ENCODE data around the gene FBXO2. TPM values are rescaled to one million over a fixed set of nuclear protein-coding genes. Genes with fewer than 3 reads are reported as not detected.

FBXO2 gene
- total RNA-seq, 1 donor, result 4.3 TPM

GRCh38 chr1:11634365-11635192 is 19.6 kb downstream of the FBXO2 start:
- no peak for TF ChIP-seq CTCF (IDR thresholded peaks at IDR 0.05; ENCODE audit: insufficient read depth, low read depth, low read length)
- H3K4me3 ChIP-seq (ENCODE audit: low read depth, low read length), result no peak overlapping the region
- no peak for DNase-seq (ENCODE audit: low read depth)

GRCh38 chr1:11629184-11630016 is 24.8 kb downstream of the FBXO2 start:
- no peak for TF ChIP-seq CTCF (IDR thresholded peaks at IDR 0.05; ENCODE audit: insufficient read depth, low read depth, low read length)
- no peak for DNase-seq (ENCODE audit: low read depth)
- no peak overlapping the region for H3K4me3 ChIP-seq (ENCODE audit: low read depth, low read length)

GRCh38 chr1:11628767-11629166 is 25.5 kb downstream of the FBXO2 start:
- no peak for DNase-seq (ENCODE audit: low read depth)
- no peak for TF ChIP-seq CTCF (IDR thresholded peaks at IDR 0.05; ENCODE audit: insufficient read depth, low read depth, low read length)
- no peak overlapping the region for H3K4me3 ChIP-seq (ENCODE audit: low read depth, low read length)

- TF ChIP-seq CTCF (IDR thresholded peaks at IDR 0.05; ENCODE audit: insufficient read depth, low read depth, low read length), result no peak
- no peak for DNase-seq (ENCODE audit: low read depth)
- no peak overlapping the region for H3K4me3 ChIP-seq (ENCODE audit: low read depth, low read length)
Measured at GRCh38 chr1:11626551-11626950, 27.7 kb downstream of the FBXO2 start.

- no peak overlapping the region for H3K4me3 ChIP-seq (ENCODE audit: low read depth, low read length)
- no peak for TF ChIP-seq CTCF (IDR thresholded peaks at IDR 0.05; ENCODE audit: insufficient read depth, low read depth, low read length)
- no peak for DNase-seq (ENCODE audit: low read depth)
Measured at GRCh38 chr1:11623702-11624101, 30.5 kb downstream of the FBXO2 start.

- no peak for DNase-seq (ENCODE audit: low read depth)
- H3K4me3 ChIP-seq (ENCODE audit: low read depth, low read length), result no peak overlapping the region
- no peak for TF ChIP-seq CTCF (IDR thresholded peaks at IDR 0.05; ENCODE audit: insufficient read depth, low read depth, low read length)
Measured at GRCh38 chr1:11622398-11622797, 31.8 kb downstream of the FBXO2 start.
